K562 (cell line): ENCODE measurements around the gene NUMB. TPM values are rescaled to one million over a fixed set of nuclear protein-coding genes. Genes with fewer than 3 reads are reported as not detected.

Experiments used
- ATAC-seq: fragments of 200-7000 bp; cut with Tn5 transposase; 3 replicates; pipeline ENCODE4 v1.9.1; 2020; ENCODE audit warnings: moderate library complexity
- BruUV-seq: library from RNA; stranded (reverse); fragments of 400-500 nt; replicated peaks from 2 replicates; lab custom pipeline; 2021; lab: Mats Ljungman, UMichigan
- CTCF ChIA-PET: fragments of 300-600 bp; formaldehyde crosslinking; extraction: SDS; loops from one replicate; lab custom pipeline; 2021; ENCODE audit warnings: low intra/inter-chr PET ratio; lab: Yijun Ruan, JAX
- POLR2A ChIA-PET: fragments of 300-600, 350-650 bp; sonication (Branson Sonifier 250); formaldehyde crosslinking; extraction: SDS; loops from one replicate; lab custom pipeline; 2021; ENCODE audit warnings: antibody characterized with exemption, inconsistent platforms; lab: Yijun Ruan, JAX
- DNase-seq, 4 experiments: peaks; one replicate each; pipeline versions ENCODE4 v3.0.0 to v3.0.0-alpha.2; 2011 to 2018; ENCODE audit warnings: low spot score in 3 of 4, mixed read lengths in 3 of 4; ENCODE audit errors: extremely low read depth in 1 of 4
- FAIRE-seq: peaks from 2 replicates; lab custom pipeline; 2011; peaks lifted over from hg19 to GRCh38; lab: Jason Lieb, UNC
- H2AFZ ChIP-seq: 2 replicates; pipeline ENCODE4 v1.6.0; 2011; ENCODE audit warnings: low read depth, low read length, control low read depth, inconsistent platforms
- H3K27ac ChIP-seq: fragments of 200-600 bp; 3 replicates; pipeline ENCODE4 v1.8.0; 2011; ENCODE audit warnings: low read depth, mild to moderate bottlenecking, control low read depth, inconsistent platforms, low read length, moderate library complexity, mixed read lengths; ENCODE audit errors: extremely low read depth
- H3K27me3 ChIP-seq, 2 experiments: fragments of 300-600 bp in 1 of 2; 2 replicates in 1 of 2; 3 replicates in 1 of 2; pipeline versions ENCODE4 v1.6.0 to v1.8.0; 2011; ENCODE audit warnings: inconsistent platforms in 2 of 2, low read length in 2 of 2, mild to moderate bottlenecking in 1 of 2, mixed read lengths in 1 of 2, moderate library complexity in 1 of 2; ENCODE audit not compliant: control insufficient read depth in 2 of 2, insufficient read depth in 2 of 2
- H3K36me3 ChIP-seq: fragments of 300-600 bp; 3 replicates; pipeline ENCODE4 v1.8.0; 2011; ENCODE audit warnings: mild to moderate bottlenecking, low read length, inconsistent platforms; ENCODE audit not compliant: control insufficient read depth, insufficient read depth
- H3K4me1 ChIP-seq, 2 experiments: fragments of 200-600 bp in 1 of 2; replicated peaks in 1 of 2; 2 replicates in 1 of 2; 3 replicates in 1 of 2; pipeline versions ENCODE4 v1.5.1 to v1.8.0; 2011; ENCODE audit warnings: inconsistent platforms in 2 of 2, low read length in 2 of 2, mild to moderate bottlenecking in 1 of 2, mixed read lengths in 1 of 2, moderate library complexity in 1 of 2; ENCODE audit not compliant: control insufficient read depth in 2 of 2, insufficient read depth in 2 of 2
- H3K4me2 ChIP-seq: 2 replicates; pipeline ENCODE4 v1.6.1; 2011; ENCODE audit warnings: low read length, control low read depth, inconsistent platforms, mixed read lengths; ENCODE audit not compliant: insufficient read depth
- H3K4me3 ChIP-seq: fragments of 200-600 bp; sonication (generic), shearing (Covaris generic); 2 replicates; pipeline ENCODE4 v1.5.1; 2016; ENCODE audit warnings: control low read depth, inconsistent platforms
- H3K79me2 ChIP-seq: fragments of 200-600 bp; 3 replicates; pipeline ENCODE4 v1.8.0; 2011; ENCODE audit warnings: low read length, inconsistent platforms; ENCODE audit not compliant: control insufficient read depth, insufficient read depth
- H3K9ac ChIP-seq, 2 experiments: 2 replicates each; pipeline versions ENCODE4 v1.6.0 to v1.6.1; 2011; ENCODE audit warnings: low read depth in 2 of 2, low read length in 2 of 2, control low read depth in 1 of 2, inconsistent platforms in 1 of 2, mild to moderate bottlenecking in 1 of 2, mixed read lengths in 1 of 2; ENCODE audit not compliant: insufficient read depth in 1 of 2
- H3K9me1 ChIP-seq: one replicate; pipeline ENCODE4 v1.6.0; 2011; ENCODE audit warnings: inconsistent platforms, mild to moderate bottlenecking, low read length, moderate library complexity; ENCODE audit not compliant: control insufficient read depth, insufficient read depth
- H3K9me3 ChIP-seq: replicated peaks from 2 replicates; pipeline ENCODE4 v1.5.1; 2011; ENCODE audit warnings: low read depth, low read length, inconsistent platforms; ENCODE audit not compliant: control insufficient read depth, insufficient read depth
- H4K20me1 ChIP-seq: replicated peaks from 2 replicates; pipeline ENCODE4 v1.6.1; 2011; ENCODE audit warnings: low read length, inconsistent platforms, mixed read lengths; ENCODE audit not compliant: control insufficient read depth, insufficient read depth
- CTBP1 ChIP-seq: fragments of 450-650 bp; IDR thresholded peaks from 2 replicates; pipeline ENCODE4 v1.6.1; 2016; ENCODE audit warnings: borderline replicate concordance
- ESRRB ChIP-seq: fragments of 250-450 bp; sonication (Bioruptor Pico); IDR thresholded peaks from 2 replicates; pipeline ENCODE4 v1.5.0; 2020; ENCODE audit warnings: mild to moderate bottlenecking, moderate library complexity, borderline replicate concordance
- FOXA1 ChIP-seq: fragments of 450-650 bp; IDR thresholded peaks from 2 replicates; pipeline ENCODE4 v1.6.1; 2016; ENCODE audit warnings: mild to moderate bottlenecking, borderline replicate concordance
- IFI16 ChIP-seq: fragments of 250-450 bp; sonication (Bioruptor Pico); IDR thresholded peaks from 2 replicates; pipeline ENCODE4 v2.1.2; 2022; ENCODE audit warnings: mild to moderate bottlenecking, inconsistent platforms
- KAT7 ChIP-seq: sonication (generic); formaldehyde crosslinking; IDR thresholded peaks from 2 replicates; pipeline ENCODE4 v1.8.0; 2022; ENCODE audit warnings: missing genetic modification reagents, mild to moderate bottlenecking, borderline replicate concordance
- KLF10 ChIP-seq: fragments of 250-450 bp; sonication (Bioruptor Pico); IDR thresholded peaks from 2 replicates; pipeline ENCODE4 v1.6.1; 2021; ENCODE audit warnings: matching md5 sums
- PHF20 ChIP-seq: fragments of 450-650 bp; IDR thresholded peaks from 2 replicates; pipeline ENCODE4 v1.6.1; 2018; ENCODE audit not compliant: partially characterized antibody
- SIN3B ChIP-seq: fragments of 450-650 bp; IDR thresholded peaks from 2 replicates; pipeline ENCODE4 v1.6.1; 2017; ENCODE audit warnings: low read depth, mild to moderate bottlenecking, moderate library complexity
- TCF7L2 ChIP-seq: fragments of 150-350 bp; IDR thresholded peaks from 2 replicates; pipeline ENCODE4 v1.6.1; 2016; ENCODE audit warnings: low read depth, mild to moderate bottlenecking, low read length, moderate library complexity
- TRIM24 ChIP-seq, 2 experiments: fragments of 450-650 bp; IDR thresholded peaks; 2 replicates each; pipeline ENCODE4 v1.6.1; 2016
- ZNF695 ChIP-seq: fragments of 450-650 bp; formaldehyde crosslinking; IDR thresholded peaks from 2 replicates; pipeline ENCODE4 v1.4.0; 2020; ENCODE audit warnings: mild to moderate bottlenecking, moderate library complexity
- ZNF696 ChIP-seq: fragments of 250-450 bp; sonication (Bioruptor Pico); conservative IDR thresholded peaks from 2 replicates; pipeline ENCODE4 v1.4.0; 2020; ENCODE audit warnings: mild to moderate bottlenecking, moderate library complexity
- ZNF75A ChIP-seq: fragments of 450-650 bp; formaldehyde crosslinking; IDR thresholded peaks from 2 replicates; pipeline ENCODE4 v1.4.0; 2020; ENCODE audit warnings: mild to moderate bottlenecking
- ZZZ3 ChIP-seq: fragments of 450-650 bp; IDR thresholded peaks from 2 replicates; pipeline ENCODE4 v1.6.1; 2016; ENCODE audit warnings: antibody characterized with exemption, mild to moderate bottlenecking, moderate library complexity
- WGBS: fragments of 100-300 bp; shearing (Covaris generic); methylation state at CpG from one replicate; pipeline ENCODE4 v1.1.6; 2016; ENCODE audit warnings: low coverage, mixed read lengths; ENCODE audit not compliant: insufficient coverage; ENCODE audit errors: missing lambda C conversion rate; 5-methylcytosine and 5-hydroxymethylcytosine counted together
- in situ Hi-C: fragments of 300-500 bp; cut with MboI; formaldehyde crosslinking; loops from 4 replicates; pipeline ENCODE4 v1.15.0; 2018; ENCODE audit warnings: inconsistent platforms, mixed read lengths
- intact Hi-C: fragments of 100-400 bp; cut with micrococcal nuclease; formaldehyde crosslinking; loops from 2 replicates; pipeline ENCODE4 v1.14.2; 2022
- polyA plus RNA-seq, 8 experiments: library from polyadenylated mRNA; depleted of rRNA in 4 of 8; stranded (reverse) in 5 of 8; unstranded in 3 of 8; fragments of >200 nt; fragmentation: Nextera tagmentation in 2 of 8; fragmentation: Illumina TruSeq in 1 of 8; extraction: Ambion mirVana in 2 of 8; extraction: Trizol in 1 of 8; gene quantifications; 2 replicates each; pipeline versions ENCODE4 v1.2.1 to v1.2.3, GENCODE V29; 2011 to 2014; ENCODE audit warnings: inconsistent platforms in 1 of 8, missing spikeins in 1 of 8
- total RNA-seq, 7 experiments: library from RNA; depleted of rRNA in 6 of 7; stranded (reverse); fragments of >200 nt in 6 of 7; fragmentation: Illumina TruSeq in 2 of 7; extraction: Trizol in 2 of 7; gene quantifications; 2 replicates each; pipeline versions ENCODE4 v1.2.1 to v1.2.3, GENCODE V29; 2011 to 2021; ENCODE audit warnings: low replicate concordance in 1 of 7
- TF ChIP-seq, protein P1 (sequence below): fragments of 200-800 bp; sonication (Bioruptor generic); IDR thresholded peaks from 2 replicates; pipeline ENCODE4 v1.6.1; 2016; ENCODE audit warnings: missing genetic modification characterization, missing compliant biosample characterization
- TF ChIP-seq, protein P2 (sequence below), 2 experiments: fragments of 450-650 bp in 1 of 2; sonication (generic) in 1 of 2; formaldehyde crosslinking in 1 of 2; IDR thresholded peaks in 1 of 2; conservative IDR thresholded peaks in 1 of 2; 2 replicates each; pipeline versions ENCODE4 v1.6.1 to v1.8.1; 2016 to 2023; ENCODE audit warnings: mild to moderate bottlenecking in 2 of 2, moderate library complexity in 2 of 2, inconsistent platforms in 1 of 2, missing genetic modification reagents in 1 of 2

NUMB gene
- total and polyA plus RNA-seq, 9 of the 15 experiments (the other 6 are each of a cell fraction or from before 2014, with no cell fraction given), result 13.5 to 54.0 (median 32.3) TPM

DNA sequence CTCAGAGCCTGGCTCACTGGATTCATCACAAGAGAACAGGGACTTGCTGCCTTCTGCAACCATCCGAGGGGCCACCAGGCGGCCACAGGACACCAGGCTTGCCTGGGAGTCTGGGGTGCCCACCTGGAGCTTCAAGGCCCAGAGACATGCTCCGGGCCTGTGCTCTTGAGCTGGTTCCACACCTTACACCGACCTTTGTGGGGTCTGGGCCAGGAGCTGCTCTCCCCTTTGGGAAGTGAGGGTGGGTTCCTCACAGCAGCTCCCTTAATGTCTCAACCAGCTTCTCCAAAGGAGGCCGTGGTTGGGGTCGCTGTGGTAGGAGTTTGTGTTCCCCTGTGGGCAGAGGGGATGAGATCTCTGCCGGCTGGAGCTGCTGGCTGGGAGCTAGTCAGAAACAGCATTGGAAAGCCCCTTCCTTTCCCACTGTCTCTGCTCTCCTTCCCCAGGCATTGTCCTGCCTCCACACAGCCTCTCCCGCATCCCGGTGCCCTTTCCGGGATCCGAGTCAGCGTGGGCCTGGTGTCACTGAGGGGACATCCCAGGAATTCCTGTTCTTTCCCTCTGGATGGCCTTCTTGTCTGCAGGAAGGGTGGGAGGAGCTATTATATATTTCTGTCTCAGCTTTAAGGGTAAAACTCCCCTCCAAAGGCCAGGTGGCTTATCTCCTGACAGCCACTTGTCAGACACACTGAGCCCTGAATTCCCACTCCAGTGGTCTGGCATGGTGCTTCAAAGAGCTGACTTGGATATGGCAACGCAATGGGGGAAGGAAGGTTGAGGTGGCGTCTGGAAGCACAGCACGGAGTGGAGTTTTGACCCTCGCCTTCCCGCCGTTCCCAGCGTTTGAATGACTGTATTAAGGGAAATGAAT lies 226.1 kb downstream of the NUMB start:
- intact Hi-C loops, result no loop called here
- peak; percentile 34 to 54 (median 49) for DNase-seq
- 10% methylated on average over 12 of the region's 19 CpGs for WGBS
- TF ChIP-seq CTBP1 (no peak), TCF7L2 (no peak), ZZZ3 (no peak), ZNF695 (no peak), ESRRB (CRISPR knock-in tag) (no peak), ZNF75A (CRISPR knock-in tag) (no peak), FOXA1 (no peak), PHF20 (no peak), SIN3B (no peak), ZNF696 (no peak), KLF10 (CRISPR knock-in tag) (no peak), IFI16 (CRISPR knock-in tag) (no peak), TRIM24 (IDR thresholded peaks at IDR 0.05) (no peak), KAT7 (CRISPR knock-in tag) (no peak)
- TF ChIP-seq, protein P1, sequence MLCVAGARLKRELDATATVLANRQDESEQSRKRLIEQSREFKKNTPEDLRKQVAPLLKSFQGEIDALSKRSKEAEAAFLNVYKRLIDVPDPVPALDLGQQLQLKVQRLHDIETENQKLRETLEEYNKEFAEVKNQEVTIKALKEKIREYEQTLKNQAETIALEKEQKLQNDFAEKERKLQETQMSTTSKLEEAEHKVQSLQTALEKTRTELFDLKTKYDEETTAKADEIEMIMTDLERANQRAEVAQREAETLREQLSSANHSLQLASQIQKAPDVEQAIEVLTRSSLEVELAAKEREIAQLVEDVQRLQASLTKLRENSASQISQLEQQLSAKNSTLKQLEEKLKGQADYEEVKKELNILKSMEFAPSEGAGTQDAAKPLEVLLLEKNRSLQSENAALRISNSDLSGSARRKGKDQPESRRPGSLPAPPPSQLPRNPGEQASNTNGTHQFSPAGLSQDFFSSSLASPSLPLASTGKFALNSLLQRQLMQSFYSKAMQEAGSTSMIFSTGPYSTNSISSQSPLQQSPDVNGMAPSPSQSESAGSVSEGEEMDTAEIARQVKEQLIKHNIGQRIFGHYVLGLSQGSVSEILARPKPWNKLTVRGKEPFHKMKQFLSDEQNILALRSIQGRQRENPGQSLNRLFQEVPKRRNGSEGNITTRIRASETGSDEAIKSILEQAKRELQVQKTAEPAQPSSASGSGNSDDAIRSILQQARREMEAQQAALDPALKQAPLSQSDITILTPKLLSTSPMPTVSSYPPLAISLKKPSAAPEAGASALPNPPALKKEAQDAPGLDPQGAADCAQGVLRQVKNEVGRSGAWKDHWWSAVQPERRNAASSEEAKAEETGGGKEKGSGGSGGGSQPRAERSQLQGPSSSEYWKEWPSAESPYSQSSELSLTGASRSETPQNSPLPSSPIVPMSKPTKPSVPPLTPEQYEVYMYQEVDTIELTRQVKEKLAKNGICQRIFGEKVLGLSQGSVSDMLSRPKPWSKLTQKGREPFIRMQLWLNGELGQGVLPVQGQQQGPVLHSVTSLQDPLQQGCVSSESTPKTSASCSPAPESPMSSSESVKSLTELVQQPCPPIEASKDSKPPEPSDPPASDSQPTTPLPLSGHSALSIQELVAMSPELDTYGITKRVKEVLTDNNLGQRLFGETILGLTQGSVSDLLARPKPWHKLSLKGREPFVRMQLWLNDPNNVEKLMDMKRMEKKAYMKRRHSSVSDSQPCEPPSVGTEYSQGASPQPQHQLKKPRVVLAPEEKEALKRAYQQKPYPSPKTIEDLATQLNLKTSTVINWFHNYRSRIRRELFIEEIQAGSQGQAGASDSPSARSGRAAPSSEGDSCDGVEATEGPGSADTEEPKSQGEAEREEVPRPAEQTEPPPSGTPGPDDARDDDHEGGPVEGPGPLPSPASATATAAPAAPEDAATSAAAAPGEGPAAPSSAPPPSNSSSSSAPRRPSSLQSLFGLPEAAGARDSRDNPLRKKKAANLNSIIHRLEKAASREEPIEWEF (CRISPR knock-in tag), result no peak
- TF ChIP-seq, protein P2, sequence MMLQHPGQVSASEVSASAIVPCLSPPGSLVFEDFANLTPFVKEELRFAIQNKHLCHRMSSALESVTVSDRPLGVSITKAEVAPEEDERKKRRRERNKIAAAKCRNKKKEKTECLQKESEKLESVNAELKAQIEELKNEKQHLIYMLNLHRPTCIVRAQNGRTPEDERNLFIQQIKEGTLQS (IDR thresholded peaks at IDR 0.05), result no peak
- TF ChIP-seq, protein P2 (CRISPR knock-in tag; conservative IDR thresholded peaks at IDR 0.05), result no peak

More for the DNA sequence above, 226.1 kb downstream of the NUMB start:
- no peak overlapping the region for H3K27ac ChIP-seq
- ChIA-PET CTCF (interaction anchor here (1.4 kb wide), 1 partner anchor 239 kb away, joined by 4 read pairs; no protein-coding TSS in a partner anchor), POLR2A (interaction anchor here (0.6 to 1.1 kb wide), 4 partner anchors 9 to 260 kb away, joined by 3 to 4 read pairs (median 3); no protein-coding TSS in a partner anchor)
- peak overlapping the region in 1 of 2 experiments; percentile 7; a peak in 1 of 4 replicates for H3K9ac ChIP-seq
- FAIRE-seq, result no peak
- H3K79me2 ChIP-seq, result no peaks in the 10 kb centered on the region
- no peak overlapping the region for H2AFZ ChIP-seq
- in situ Hi-C loops, result loop anchor here (10.0 kb wide), 1 partner anchor 717 kb away; no protein-coding TSS in a partner anchor
- H4K20me1 ChIP-seq, result 0 out of 2 replicates have a peak, but pooled peaks cover 4% of the 10 kb centered on the region
- H3K27me3 ChIP-seq, result peaks cover 26 to 48% of the 10 kb centered on the region in 2 experiments
- no peaks in the 10 kb centered on the region for H3K9me3 ChIP-seq
- no peaks in the 10 kb centered on the region for H3K36me3 ChIP-seq
- H3K4me3 ChIP-seq, result no peak overlapping the region
- H3K9me1 ChIP-seq, result peaks cover 2% of the 10 kb centered on the region
- no peak overlapping the region for H3K4me2 ChIP-seq
- BruUV-seq, result no TSS peak
- peaks cover 5 to 18% of the 10 kb centered on the region in 2 experiments; a peak in 4 of 5 replicates for H3K4me1 ChIP-seq
- ATAC-seq, result peak; percentile 89
